HG03060 (cell line): Measurements from ENCODE around the gene HDGF.

ENCODE experiments used
- ATAC-seq: cut with Tn5 transposase; IDR thresholded peaks from one replicate; pipeline ENCODE4 v1.9.1; 2021; ENCODE audit warnings: low read depth, moderate number of reproducible peaks; ENCODE audit not compliant: unreplicated experiment

The HDGF gene

DNA sequence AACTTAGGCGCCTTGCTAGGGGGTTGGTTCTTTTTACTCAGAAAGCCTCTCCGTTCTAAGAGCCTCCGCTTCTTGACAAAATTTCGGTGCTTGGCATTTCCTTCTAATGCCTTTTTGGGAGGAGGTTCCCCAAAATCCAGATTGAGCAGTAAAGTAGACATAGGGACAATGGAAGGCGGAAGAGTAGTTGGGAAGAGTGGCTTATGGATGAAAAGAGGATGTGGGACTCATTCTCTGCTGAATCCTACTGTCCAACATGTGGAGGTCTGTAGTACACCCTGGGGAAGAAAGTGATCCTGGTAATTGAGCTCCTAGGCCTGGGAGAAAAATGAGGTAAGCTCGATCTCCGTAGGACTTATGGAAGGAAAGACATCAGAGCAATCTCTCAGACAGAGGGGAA is 24.0 kb downstream of the HDGF start:
- ATAC-seq = no peak

DNA sequence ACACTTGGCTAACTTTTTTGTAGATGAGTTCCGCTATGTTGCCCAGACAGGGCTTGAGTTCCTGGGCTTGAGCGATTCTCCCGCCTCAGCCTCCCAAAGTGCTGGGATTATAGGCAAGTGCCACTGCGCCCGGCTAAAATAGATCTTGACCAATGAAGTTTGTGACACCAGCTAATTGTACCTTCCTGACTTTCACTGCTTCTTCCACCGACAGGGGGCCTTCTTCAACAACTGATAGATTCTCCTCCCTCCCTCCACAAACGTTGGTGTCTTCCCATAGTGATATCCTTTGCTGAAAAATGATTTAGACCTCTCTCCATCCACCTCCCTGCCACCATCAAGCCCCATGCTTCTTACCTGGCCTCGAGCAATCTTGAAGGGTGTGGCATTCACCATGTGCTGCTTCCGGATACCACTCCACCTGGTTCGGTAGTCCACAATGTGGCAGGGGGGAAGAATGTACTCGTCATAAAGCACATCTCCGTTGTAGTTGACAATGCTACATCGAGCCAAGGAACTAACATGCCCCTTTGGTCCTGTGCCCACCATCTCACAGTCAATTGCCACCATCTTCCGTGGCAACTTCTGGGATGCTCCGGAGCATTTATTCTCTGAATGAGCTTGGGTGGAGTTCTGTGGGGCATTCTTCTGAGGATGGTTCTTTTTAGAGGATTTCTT is 24.8 kb downstream of the HDGF start:
- ATAC-seq = no peak

DNA sequence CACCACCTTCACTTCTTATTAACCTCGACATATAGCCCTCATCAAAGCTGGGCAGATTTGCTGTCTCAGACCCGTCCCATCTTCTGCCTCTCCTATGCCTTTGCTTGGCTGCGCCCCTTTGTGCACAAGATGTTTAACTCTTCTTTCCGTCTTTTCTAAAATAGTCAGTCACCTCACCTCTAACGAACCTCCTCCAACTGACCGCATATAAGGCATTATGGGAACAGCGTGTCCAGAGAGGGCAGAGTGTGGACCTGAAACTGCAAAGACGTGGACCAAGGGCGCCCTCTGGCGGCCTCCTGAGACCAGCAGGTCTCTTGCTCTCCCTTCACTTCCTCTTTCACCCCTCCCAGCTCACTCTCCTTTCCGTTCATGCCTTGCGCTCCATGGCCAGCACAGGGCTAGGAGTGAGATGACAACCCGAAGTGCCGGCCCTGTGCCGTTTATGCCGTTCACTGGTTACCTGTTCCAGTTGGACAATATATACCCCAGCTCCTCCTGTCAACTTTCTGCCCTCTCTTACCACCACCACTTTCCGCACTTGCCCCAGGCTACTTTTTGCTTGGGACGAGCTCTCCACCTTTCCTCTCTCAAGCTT is 25.7 kb downstream of the HDGF start:
- no peak for ATAC-seq

DNA sequence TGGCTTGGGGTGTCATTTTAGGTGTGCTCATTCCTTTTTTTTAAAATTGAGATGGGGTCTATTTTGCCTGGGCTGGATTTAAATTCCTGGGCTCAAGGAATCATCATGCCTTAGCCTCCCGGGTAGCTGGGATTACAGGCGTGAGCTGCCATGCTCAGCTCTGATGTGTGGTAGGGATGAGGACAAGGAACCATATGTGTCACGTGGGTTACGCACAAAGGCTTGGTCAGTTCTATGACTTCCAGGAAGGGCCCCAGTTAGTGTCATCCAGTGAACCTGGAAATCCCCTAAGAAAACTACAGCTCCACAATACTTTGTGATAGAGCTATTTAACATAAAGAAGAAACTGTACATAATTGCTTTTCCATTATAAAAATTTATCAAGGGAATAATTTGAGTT is 29.9 kb downstream of the HDGF start:
- no peak for ATAC-seq

DNA sequence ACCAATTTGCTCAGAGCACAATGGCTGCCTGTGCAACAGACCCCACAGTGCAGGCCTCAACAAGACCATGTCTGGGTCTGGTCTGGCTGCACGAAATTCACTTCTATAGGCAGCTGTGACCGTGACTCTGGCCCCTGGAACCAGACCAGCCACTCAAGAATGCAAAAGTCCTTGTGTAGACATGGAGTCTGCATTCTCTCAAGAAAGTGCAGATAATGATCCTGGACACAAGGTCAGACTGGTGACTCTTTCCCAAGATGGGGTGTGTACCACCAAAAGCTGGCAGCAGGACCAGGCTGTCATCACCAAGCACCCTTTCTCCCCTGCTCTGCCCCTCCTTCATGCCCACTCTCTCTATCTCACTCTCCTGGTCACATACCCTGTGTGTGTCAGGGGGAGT is 30.3 kb downstream of the HDGF start:
- ATAC-seq = no peak

DNA sequence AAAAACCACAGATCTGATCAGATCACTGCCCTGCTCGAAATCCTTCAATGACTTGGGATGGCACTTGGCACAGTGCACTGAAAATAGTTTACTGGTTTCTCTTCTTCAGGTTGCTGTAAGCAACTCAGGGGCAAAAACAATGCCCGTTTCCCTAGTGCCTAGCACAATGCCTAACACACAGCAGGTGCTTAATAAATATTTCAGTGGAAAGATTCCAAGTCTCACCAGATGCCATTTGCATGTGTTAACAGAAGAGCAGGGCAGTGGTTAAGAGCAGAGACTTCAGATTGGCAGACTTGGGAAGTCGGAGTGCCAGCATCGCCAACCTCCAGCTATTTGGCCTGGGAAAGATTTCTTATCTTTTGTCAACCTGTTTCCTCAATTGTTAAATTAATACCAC is 34.1 kb downstream of the HDGF start:
- no peak for ATAC-seq

DNA sequence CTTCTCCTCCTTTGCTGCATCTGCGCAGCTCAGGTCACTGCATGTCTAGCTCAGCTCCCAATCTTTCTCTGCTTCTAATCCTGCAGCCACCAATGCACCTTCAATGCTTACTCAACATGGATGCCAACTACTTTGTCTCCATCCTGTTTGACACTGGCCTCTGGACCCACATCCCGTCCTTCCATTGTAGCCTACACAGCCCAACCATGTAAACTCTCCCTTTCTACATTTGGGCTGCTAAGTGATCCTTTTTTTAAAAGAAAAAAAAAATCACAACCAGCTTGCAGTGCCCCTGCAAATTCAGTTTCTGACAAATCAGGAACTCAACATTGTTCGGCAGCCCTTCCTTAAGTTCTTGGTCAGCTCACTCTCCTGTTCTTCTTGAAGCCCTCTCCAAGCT is 36.6 kb downstream of the HDGF start:
- no peak for ATAC-seq

DNA sequence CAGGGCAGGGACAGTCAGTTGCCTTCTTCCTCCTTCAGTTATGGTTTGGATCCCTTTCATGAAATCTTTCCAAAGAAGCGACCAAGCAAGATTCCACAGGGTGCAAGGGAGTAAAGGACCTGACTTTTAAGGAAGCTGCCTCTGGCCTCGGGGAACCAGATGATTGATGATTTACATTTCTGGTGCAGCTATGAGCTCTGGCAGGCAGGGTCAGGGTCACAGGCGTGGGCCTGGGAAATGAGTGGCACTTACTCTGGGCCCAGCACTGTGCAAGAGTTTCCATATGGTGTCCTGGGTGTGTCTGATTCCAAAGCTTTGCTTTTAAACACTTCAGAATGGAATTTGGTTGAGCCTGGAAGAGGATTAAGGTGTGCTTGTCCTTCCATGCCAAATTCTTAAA is 38.8 kb downstream of the HDGF start:
- ATAC-seq = no peak

DNA sequence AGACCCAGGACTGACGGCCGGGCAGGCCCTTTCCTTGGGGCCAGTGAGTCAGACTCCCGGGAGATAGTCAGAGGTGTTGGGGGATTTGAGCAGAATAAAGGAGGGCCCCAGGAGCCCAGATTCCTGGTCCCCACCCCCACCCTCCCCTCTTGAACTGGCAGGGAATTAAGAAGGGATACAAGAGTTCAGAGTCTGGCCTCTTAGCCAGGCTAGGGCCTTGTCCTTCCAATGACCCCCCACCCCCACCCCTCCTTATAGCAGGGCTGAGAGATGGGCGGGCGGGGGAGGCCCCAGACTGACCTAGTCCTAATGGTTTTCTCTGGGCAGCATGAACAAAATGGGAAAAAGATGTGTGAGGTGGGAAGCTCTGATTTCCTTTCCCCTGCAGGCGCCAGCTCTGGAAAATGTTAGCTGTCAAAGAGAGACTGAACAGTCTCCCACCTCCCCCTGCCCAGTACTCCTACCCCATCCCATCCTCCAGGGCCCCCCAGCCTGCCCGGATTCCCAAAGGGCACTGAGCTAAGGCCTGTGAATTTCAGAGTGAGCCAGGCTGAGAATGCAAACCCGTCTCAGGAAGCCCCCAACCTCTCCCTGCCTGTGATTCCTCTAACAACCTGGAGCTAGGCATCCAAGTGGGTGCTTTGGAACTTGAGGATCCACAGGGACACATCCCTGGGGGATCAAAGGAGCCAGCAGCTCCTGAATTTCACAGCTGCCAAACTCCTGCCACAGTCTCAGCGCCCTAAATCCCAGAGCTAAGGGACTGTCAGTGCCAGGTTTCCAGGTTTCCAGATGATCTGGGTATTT is 40.3 kb downstream of the HDGF start:
- ATAC-seq = no peak

DNA sequence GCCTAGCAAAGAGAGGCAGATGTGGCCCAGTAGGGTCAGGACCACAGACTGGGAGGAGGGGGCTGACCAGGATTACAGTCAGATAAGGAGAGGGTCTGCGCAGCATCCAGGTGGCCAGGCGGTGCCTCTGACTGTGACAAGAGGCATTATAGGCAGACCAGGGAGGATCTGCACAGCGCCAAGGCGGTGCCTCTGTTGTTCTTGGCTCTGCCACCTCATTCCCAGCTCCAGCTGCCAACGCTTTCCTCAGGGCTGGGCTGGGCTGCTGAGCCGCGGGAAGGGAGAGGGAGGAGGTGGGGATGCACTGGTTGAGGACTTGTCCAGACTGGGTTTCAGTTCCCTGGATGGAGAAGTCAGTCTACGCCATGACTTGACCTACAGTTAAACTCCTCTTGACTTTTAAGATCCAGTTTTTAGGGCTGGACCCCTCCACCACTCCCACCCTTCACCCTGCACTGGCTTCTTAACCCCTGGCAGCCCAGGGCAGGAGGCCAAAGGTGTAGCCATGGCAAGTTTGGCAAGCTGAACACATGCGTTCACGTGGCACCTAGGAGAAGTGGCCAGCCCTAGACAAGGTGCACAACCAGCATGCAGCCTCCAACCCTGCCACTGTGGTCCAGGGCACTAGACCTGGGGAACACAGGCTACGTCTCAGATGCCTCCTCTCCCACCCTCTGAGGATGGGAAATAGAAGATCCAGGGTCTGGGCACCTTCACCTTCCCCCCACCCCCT is 41.6 kb downstream of the HDGF start:
- ATAC-seq = no peak

DNA sequence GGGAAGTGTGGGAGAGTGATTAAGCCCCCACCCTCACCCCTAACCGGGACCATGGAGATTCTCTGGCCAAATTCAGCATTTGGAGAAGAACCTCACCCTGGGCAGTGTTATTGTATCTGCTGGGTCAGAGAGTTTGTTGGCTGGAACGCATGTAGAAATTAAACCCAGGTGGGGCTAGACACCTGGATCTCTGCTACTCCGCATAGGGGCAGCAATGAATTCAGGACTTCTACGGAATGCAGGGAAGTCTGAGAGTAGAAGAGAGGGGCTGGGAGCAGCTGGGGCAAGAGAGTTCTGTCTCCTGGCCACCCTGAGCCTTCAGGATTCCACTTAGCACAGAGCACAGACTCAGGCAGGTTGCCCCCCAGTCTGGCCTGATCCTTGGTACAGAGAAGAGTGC is 42.4 kb downstream of the HDGF start:
- no peak for ATAC-seq

DNA sequence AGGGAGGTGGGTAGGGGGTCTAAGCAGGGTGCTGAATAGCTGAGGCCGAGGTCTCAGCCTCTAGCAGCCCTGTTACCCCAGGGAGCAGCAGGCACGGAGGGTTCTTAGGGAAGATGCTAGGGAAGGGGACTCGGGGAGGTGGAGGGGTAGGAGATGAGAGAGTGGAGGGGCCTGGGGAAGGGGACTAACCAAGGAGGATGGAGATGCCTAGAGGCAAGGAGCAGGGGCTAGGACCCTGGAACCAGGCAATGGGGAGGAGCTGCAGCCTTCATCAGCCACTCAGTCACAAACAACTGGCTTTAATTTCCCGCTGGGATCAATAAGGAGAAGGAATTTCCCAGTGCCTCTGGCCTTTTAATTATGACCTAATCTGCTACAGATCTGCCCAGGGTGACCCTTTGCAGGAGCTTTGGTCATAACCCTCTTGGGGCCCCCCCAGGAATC is 43.2 kb downstream of the HDGF start:
- ATAC-seq = no peak

DNA sequence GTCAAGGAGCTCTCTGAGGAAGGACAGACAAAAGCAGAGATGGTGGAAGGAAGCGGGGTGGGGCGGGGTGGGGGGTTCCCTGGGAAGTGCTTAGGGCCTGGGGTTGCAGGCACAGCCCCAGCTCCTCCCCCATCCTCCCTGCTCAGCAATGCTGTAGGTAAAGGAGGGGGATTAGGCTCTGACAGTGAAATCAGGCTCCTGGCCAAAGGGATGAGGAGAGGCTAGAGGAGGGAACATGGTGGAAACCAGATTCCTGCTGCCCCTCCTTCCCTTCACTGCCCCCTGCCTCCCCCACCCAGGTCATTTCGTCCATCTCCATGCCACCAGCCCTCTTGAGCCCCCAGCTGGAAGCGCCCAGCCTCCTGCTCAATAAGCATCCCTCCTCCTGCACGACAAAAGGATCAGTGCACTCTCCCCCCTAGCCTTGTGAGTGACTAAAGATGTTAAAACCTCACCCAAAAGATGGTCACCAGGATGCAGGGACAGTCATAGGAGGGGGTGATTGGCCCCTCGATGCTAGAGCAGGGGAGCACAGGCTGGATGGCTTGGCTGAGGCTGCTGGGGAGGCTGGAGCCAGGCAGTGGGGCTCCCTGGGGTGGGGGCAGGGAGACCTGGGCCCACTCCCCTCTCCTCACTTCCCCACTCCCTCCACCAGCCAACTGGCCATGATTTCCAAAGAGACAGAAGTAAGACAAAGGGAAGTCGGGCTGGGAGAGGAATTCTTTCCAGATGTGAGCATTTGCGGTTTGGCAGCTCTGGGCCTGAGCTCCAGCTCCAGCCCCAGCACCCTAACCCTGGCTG is 43.9 kb downstream of the HDGF start:
- ATAC-seq = no peak

DNA sequence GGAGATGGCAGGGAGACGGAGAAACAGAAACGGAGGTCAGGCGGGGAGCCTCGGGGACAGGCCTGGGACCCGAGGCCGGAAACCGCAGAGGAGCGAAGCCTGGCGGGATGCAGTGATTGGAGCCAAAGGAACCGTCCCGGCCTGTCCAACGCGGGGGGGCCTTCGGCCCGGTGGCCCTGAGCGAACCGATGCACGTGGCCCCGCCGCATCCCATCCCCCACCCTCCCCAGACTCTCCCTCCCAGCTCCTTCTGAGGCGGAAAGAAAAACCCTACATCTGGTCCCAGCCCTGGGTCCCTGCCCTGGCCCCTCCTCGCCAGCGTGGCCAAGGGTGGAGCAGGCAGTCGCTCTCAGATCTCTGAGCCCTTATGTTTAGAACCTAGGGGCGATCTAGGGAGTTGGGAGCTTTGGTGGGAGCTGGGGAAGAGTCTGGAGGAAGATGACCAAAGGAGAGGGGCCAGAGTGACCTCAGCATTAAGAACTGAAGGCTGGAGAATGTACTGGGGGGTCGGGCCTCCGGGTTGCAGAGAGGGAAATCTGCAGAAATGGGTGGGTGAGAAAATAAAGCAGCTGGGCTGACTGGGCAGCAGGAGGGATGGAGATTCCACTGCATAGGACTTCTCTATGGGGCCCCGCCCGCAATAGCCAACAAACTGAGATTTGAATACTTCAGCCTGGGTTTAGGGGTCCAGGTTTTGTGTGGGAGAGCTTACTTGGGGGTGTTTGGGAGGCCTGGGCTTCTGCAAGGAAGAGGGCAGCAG is 44.6 kb downstream of the HDGF start:
- no peak for ATAC-seq

DNA sequence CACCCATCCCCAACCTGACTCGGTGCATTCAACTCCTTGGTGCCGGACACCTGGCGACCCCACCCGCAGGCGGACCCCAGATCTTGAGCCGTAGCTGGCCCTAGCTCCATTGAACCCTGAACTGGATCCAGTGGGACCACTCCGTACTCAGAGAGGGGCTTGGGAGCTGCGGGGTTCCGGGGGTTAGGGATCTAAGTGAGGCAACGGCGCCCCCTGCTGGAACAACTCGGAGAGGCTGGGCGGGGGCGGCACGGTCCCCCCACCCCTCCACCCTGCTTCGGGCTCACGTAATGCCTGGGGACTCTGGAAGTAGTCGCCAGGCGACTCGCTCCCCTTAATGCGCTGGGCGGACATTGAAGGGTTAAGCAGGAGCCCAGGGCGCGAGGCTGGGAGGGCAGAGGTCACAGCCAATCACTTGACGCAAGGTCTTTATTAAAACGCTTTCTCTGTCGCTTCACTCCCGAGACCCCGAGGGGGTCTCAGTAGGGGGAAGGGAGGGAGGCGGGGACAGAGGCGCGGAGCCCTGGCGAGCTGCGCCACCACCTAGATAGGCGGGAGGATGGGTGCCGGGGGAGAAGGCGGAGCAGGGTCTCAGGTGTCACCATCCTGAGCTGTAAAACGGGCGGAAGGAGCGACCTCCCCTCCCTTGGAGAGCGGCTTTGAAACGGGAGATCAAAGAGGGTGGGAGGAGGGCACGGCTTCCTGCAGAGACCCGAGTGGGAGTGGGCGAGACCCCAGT is 45.4 kb downstream of the HDGF start:
- no peak for ATAC-seq

DNA sequence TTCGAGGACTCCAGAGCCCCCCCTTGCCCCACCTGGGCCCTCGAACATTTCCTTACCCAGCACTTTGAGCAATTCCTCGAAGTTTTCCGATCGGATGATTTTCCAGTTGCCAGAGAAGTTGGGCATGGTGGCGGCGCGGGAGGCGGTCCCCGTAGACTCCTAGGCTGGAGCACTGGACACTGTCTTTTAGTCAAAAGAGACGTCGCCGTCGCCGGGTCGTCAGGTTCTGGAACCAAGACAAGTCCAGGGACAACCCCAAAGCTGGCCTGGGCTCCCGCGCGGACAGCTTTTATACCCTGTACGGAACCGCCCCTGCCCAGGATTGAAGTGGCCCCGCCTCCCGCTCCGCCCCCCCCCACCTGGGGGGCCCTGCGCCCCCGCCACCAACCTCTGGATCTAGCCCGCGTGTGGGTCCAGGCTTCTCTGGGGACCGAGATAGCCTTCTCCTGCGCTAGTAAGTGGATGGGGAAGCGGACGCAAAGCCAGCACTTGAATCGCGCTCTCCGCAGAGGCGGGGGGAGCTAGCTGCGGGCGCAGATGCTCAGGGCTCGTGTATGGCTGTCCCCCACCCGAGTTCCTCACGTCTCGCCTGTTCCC is 46.1 kb downstream of the HDGF start, which contains the start of gene CRABP2:
CRABP2 (minus strand) TSS at position 263 of the 597 bp plus-strand sequence; CDS start at position 126, 137 bp downstream.
- ATAC-seq = no peak

DNA sequence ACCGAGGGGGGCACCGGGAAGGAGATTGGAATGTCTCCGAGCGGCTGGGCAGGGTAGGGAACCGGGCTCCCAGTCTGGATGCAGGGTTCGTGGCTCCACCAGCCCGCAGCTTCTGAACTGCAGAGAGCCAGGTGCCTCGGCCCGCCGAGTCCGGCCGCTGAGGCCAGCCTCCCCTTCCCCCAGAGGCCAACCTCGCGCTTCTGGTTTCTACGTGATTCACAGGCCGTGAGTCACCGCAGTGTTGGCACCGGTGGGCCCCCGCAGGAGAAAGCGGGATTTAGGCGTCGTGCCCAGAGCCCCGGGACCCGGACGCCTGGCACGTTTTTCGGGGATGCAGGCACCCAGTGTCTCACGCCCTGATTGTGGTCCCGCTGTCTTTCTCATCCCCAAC is 46.5 kb downstream of the HDGF start:
- no peak for ATAC-seq

DNA sequence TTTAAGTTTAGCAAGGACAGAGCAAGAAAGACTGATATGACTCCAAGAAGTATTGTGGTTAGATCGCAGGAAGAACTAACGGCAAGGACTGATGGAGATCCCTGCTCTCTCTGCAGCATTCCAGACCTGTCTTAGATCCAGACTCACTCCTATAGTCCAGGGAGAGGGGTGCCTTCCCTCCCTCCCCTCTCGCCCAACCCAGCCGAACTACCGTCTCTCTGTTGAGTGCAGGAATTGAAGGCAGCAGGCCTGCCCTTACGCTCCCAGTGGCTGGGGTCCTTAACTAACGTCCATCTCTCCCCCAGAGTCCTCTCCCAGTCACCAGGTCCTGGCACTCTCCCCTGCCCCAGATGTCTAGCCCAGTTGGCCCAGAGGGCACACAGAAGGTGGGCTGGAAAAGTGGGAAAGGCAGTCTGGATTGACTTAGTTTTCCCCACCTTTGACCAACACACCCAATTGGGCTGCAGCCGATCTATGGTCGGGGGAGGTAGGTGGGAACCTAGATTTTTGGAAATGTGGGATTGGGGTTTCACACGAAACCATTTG is 47.2 kb downstream of the HDGF start:
- no peak for ATAC-seq
